ENCODE measurements around the gene DCLRE1A. TPM values are rescaled to one million over a fixed set of nuclear protein-coding genes. Genes with fewer than 3 reads are reported as not detected.

Gene DCLRE1A
- total and polyA plus RNA-seq, 2 of the 13 experiments (the other 11 are each of a cell fraction or from before 2014, with no cell fraction given): 6.2 to 19.6 TPM

DNA sequence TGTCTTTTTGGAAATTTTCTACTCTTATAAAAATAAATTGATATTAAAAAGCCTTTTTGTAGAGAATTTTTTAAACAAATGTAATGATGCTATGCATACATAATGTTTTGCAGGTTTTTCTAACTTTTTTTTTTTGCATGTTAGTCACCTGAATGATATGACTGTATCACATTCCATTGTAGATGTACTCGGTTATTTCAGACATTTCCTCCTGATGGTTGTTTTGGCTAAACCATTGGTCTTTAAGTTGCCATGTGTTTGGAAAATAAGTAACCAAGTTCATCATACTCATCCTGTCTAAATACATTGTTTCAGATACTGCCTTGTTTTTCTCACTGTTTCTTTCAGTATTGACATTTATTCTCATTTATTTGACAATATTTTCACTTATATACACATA lies 26.4 kb upstream of the DCLRE1A start (continued):
- TF ChIP-seq, protein P1, sequence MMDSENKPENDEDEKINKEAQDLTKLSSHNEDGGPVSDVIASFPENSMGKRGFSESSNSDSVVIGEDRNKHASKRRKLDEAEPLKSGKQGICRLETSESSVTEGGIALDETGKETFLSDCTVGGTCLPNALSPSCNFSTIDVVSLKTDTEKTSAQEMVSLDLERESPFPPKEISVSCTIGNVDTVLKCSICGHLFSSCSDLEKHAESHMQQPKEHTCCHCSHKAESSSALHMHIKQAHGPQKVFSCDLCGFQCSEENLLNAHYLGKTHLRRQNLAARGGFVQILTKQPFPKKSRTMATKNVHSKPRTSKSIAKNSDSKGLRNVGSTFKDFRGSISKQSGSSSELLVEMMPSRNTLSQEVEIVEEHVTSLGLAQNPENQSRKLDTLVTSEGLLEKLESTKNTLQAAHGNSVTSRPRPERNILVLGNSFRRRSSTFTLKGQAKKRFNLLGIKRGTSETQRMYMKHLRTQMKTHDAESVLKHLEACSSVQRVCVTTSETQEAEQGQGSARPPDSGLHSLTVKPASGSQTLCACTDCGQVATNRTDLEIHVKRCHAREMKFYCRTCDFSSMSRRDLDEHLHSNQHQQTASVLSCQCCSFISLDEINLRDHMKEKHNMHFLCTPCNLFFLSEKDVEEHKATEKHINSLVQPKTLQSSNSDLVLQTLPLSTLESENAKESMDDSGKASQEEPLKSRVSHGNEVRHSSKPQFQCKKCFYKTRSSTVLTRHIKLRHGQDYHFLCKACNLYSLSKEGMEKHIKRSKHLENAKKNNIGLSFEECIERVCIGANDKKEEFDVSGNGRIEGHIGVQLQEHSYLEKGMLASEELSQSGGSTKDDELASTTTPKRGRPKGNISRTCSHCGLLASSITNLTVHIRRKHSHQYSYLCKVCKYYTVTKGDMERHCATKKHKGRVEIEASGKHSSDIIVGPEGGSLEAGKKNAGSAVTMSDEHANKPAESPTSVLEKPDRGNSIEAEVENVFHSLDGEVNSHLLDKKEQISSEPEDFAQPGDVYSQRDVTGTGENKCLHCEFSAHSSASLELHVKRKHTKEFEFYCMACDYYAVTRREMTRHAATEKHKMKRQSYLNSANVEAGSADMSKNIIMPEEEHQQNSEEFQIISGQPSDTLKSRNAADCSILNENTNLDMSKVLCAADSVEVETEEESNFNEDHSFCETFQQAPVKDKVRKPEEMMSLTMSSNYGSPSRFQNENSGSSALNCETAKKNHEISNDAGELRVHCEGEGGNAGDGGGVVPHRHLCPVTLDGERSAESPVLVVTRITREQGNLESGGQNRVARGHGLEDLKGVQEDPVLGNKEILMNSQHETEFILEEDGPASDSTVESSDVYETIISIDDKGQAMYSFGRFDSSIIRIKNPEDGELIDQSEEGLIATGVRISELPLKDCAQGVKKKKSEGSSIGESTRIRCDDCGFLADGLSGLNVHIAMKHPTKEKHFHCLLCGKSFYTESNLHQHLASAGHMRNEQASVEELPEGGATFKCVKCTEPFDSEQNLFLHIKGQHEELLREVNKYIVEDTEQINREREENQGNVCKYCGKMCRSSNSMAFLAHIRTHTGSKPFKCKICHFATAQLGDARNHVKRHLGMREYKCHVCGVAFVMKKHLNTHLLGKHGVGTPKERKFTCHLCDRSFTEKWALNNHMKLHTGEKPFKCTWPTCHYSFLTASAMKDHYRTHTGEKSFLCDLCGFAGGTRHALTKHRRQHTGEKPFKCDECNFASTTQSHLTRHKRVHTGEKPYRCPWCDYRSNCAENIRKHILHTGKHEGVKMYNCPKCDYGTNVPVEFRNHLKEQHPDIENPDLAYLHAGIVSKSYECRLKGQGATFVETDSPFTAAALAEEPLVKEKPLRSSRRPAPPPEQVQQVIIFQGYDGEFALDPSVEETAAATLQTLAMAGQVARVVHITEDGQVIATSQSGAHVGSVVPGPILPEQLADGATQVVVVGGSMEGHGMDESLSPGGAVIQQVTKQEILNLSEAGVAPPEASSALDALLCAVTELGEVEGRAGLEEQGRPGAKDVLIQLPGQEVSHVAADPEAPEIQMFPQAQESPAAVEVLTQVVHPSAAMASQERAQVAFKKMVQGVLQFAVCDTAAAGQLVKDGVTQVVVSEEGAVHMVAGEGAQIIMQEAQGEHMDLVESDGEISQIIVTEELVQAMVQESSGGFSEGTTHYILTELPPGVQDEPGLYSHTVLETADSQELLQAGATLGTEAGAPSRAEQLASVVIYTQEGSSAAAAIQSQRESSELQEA (CRISPR knock-in tag; IDR thresholded peaks at IDR 0.05; ENCODE audit: not compliant biosample characterization): no peak
- TF ChIP-seq PATZ1 (CRISPR knock-in tag; IDR thresholded peaks at IDR 0.05) (no peak), ZNF703 (CRISPR knock-in tag; IDR thresholded peaks at IDR 0.05; ENCODE audit: borderline replicate concordance) (no peak), BRD4 (CRISPR knock-in tag; IDR thresholded peaks at IDR 0.05) (no peak), ZNF879 (CRISPR knock-in tag; IDR thresholded peaks at IDR 0.05) (no peak), ZNF296 (CRISPR knock-in tag; conservative IDR thresholded peaks at IDR 0.05) (no peak), ZNF639 (CRISPR knock-in tag; conservative IDR thresholded peaks at IDR 0.05) (no peak), ZNF557 (CRISPR knock-in tag; IDR thresholded peaks at IDR 0.05) (no peak), JARID2 (CRISPR knock-in tag; IDR thresholded peaks at IDR 0.05; ENCODE audit: insufficient replicate concordance) (no peak)
- TF ChIP-seq, protein P2, sequence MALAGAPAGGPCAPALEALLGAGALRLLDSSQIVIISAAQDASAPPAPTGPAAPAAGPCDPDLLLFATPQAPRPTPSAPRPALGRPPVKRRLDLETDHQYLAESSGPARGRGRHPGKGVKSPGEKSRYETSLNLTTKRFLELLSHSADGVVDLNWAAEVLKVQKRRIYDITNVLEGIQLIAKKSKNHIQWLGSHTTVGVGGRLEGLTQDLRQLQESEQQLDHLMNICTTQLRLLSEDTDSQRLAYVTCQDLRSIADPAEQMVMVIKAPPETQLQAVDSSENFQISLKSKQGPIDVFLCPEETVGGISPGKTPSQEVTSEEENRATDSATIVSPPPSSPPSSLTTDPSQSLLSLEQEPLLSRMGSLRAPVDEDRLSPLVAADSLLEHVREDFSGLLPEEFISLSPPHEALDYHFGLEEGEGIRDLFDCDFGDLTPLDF (CRISPR knock-in tag; IDR thresholded peaks at IDR 0.05): no peak
- TF ChIP-seq, protein P3, sequence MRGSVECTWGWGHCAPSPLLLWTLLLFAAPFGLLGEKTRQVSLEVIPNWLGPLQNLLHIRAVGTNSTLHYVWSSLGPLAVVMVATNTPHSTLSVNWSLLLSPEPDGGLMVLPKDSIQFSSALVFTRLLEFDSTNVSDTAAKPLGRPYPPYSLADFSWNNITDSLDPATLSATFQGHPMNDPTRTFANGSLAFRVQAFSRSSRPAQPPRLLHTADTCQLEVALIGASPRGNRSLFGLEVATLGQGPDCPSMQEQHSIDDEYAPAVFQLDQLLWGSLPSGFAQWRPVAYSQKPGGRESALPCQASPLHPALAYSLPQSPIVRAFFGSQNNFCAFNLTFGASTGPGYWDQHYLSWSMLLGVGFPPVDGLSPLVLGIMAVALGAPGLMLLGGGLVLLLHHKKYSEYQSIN (CRISPR knock-in tag; IDR thresholded peaks at IDR 0.05; ENCODE audit: borderline replicate concordance): no peak
